GM18520 (cell line): Measurements from ENCODE around the gene PGPEP1.
A peak's percentile ranks its signal among the peaks of the same experiment; 100 is the strongest.
"Not testable (repeated sequence)": the region's sequence is repeated elsewhere in the genome, so short reads cannot be mapped to it uniquely, and the experiment has no call there.

Experiments
- ATAC-seq: cut with Tn5 transposase; IDR thresholded peaks from one replicate; pipeline ENCODE4 v1.9.1; 2021; ENCODE audit not compliant: unreplicated experiment

The PGPEP1 gene

DNA sequence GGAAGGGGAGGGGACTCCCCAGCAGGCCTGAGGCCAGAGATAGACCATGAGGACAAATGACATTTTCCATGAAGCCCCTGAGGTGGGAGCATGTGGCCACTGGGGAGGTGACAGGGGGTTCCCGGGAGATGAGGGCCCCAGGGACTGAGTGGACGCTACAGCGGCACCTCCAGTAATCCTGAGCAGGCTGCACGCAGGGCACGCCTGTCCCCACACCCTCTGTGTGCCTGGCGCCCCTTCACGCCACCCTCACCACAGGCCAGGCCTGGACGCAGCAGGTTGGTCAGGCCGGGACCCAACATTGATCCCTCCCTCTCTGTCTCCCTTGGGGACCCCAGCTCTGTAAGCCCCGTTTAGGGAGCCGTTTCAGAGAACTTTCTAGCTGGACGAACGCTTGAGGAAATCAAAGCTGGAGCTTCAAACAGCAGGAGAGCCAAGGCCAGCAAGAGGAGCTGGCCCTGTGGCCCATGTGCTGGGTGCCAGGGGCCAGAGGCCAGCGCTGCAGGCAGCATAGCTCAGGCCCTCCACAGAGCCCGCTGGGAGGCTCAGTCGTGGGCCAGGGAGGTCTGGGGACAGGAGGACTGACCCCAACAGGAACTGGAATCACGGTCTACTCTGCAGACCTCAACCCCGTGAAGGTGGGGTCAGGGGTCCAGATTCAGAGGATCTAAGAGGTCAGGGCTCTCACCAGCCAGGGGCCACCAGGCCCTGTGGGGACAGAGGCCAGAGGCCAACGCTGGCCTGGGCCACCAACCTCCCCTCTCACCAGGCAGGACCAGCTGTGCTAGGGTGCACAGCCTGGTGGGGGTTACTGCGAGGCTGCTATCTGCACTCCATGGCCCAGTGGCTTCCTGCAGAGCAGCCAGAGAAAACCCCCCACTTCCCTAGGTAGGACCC is 32.1 kb upstream of the PGPEP1 start:
- no peak for ATAC-seq

DNA sequence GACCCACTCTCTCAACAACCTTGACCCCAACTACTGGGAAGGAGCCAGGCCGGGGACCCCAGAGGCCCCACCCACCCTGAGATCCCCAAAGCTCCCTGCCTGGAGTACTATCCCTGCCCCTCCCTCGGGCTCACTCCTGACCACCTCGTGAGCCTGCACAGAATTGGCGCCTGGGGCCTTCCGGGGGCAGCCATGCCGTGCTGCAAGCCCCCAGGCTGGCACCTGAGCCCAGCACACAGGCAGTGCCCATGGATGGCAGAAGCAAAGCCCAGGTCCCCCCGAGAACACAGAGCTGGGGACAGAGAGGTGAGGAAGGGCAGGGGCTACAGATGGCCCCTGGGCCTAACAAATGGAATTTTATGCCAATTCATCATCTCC is 31.5 kb upstream of the PGPEP1 start:
- no peak for ATAC-seq

DNA sequence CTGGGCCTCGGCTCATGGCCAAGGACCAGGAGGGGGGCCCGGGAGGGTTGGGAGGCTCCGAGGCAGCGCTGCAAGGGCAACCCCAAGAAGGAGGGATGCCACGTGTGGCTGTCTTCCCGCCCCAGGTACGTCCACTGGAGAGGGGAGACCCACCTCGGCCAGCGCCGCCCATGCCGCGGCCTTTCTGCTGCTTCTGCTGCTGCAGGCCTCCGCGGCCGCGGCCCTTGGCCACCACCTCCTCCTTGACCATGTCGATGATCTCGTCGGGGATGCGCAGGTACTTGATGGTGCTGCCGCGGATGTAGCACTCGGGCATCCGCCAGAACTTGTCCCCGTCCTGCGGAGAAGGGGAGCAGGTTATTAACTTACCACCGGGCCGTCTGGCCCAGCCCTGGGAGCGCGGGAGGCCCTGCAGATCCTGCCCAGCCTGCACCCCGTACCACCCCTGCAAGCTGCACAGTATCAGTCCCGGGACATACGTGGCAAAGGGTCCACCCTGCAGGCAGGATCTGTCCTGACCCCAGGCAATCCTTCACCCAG is 30.8 kb upstream of the PGPEP1 start:
- no peak for ATAC-seq

DNA sequence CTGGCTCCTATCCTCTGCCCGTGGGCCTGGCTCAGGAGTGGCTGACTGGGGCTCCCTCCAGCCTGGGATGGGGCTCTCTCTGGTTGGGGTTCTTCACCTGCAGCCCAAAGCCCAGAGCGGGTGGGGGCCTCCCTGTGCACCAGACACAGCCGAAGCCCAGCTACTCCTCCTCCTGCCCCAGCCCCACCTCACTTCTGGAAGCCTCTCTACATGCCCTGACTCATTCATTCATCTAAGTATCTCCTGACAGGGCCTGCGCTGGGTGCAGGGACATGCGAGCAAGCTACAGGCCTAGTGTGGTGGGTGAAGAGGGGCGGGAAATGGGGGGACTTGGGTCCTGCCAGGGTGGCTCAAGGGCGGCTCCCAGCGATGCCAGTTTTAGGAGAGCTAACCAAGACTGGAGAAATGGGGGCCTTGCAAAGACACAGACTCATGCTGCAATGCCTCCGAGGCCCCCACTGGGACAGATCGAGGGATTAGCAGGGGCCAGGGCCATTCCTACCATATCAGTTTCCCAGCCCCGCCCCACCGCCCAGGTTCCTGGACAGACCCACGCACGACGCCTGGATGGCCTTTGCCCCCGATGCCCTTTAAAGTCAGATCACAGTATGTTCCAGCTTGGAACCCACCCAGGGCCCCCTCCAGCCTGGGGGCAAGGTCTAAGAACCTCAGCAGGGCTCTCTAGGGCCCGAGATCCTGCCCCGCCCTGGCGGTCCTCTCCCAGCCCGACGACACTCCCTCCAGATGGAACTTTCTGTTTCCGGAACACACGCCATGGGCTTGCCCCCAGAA is 30.1 kb upstream of the PGPEP1 start:
- ATAC-seq, result no peak

DNA sequence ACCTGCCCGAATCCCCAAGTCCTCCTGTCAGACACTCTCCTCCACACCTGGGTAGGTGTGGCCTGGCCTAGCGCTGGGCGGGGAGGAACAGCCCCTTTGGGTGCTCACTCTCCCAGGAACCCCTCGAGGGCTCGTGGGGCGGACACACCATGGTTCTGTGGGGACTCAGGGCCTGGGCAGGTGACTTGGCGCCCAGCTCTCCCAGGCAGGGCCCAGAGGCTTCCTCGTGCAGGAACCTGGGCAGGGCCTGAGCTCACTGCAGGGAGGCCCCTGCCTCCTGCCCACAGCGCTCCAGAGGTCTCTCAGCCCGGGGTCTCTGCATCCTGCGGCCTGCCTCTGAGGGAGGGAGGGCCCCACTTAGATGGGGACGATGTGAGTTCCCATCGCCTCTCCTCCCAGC is 29.4 kb upstream of the PGPEP1 start:
- ATAC-seq, result no peak

GRCh38 chr19:18311502-18312091 is 28.8 kb upstream of the PGPEP1 start:
- no peak for ATAC-seq

GRCh38 chr19:18312092-18312534 is 28.3 kb upstream of the PGPEP1 start:
- no peak for ATAC-seq

- no peak for ATAC-seq
Measured at GRCh38 chr19:18313398-18313797, 27.0 kb upstream of the PGPEP1 start.

- ATAC-seq, result no peak
Measured at GRCh38 chr19:18317961-18318800, 22.2 kb upstream of the PGPEP1 start.

DNA sequence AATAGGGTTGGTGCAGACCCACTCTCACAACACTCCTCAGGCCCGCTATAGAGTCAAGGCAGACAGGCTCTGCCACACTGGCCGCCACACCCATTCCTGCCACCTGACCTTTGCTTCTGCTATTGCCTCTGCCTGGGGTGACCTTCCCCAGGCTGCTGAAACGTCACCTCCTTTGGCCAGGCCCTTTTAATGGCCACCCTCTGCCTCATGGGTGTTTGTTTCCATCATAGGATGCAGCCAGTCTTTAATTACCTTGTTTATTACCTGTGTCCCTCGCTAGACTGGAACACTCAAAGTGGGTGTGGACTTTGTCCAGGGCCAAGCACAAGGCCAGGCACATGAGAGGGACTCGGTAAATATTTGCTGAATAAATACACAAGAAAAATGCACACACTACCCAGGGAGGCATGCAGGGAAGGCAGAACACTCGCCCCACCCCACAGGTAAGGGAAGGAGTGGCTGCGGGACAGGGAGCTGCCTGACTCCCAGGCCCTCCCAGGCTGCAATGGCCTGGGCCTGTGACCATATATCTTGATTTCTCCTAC is 20.7 kb upstream of the PGPEP1 start:
- no peak for ATAC-seq

GRCh38 chr19:18320865-18321733 is 19.3 kb upstream of the PGPEP1 start:
- ATAC-seq, result no peak

GRCh38 chr19:18321734-18322102 is 18.7 kb upstream of the PGPEP1 start:
- ATAC-seq, result no peak

DNA sequence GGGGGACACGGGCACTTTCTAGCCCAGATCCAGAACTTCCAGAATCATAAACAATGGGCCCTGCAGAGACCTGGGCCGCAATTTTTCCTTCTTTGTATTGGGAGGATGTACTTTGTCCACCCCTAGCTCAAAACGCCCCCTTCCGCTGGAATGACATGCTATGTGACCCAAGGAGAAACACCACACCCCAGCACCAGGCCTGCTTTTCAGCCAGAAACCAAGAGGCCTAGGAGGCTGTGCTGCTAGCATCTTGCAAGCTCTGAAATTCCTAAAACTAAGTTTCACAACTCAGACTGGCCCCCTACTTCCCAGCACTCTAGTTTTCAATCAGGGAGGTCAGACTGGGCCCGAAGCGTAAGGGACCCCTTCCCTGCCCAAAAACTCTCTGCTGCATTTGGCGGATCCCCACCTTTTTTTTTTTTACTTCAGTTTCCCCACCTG is 18.1 kb upstream of the PGPEP1 start:
- ATAC-seq, result no peak

- peak; percentile 95 for ATAC-seq
Measured at GRCh38 chr19:18322759-18323460, 17.5 kb upstream of the PGPEP1 start, which contains the start of gene LSM4. Gene LSM4, minus strand, starts transcription at chr19:18323076. Its CDS starts 56 bp downstream, at chr19:18323020.

DNA sequence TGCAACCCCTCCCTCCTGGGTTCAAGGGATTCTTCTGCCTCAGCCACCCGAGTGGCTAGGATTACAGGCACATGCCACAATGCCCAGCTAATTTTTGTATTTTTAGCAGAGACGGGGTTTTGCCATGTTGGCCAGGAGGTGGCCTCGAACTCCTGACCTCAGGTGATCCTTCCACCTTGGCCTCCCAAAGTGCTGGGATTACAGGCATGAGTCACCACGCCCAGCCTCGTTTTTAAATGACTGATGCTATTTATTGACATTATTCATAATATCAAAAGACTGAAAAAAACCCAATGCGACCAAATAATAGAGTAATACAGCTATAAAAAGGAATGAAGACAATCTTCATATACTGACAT is 16.0 kb upstream of the PGPEP1 start:
- ATAC-seq, result not testable (repeated sequence)

GRCh38 chr19:18326772-18327171 is 13.6 kb upstream of the PGPEP1 start:
- no peak for ATAC-seq

GRCh38 chr19:18328340-18329034 is 11.9 kb upstream of the PGPEP1 start:
- ATAC-seq, result peak; percentile 94

GRCh38 chr19:18329035-18329376 is 11.4 kb upstream of the PGPEP1 start:
- no peak for ATAC-seq
